GM20431 (cell line): ENCODE data around the gene ECEL1.

ENCODE experiments used
- in situ Hi-C: fragments of 300-500 bp; cut with MseI, MboI; formaldehyde crosslinking; loops from one replicate; pipeline ENCODE4 v1.15.0; 2020; ENCODE audit warnings: low sequenced_read_pairs; ENCODE audit not compliant: unreplicated experiment

Gene ECEL1

DNA sequence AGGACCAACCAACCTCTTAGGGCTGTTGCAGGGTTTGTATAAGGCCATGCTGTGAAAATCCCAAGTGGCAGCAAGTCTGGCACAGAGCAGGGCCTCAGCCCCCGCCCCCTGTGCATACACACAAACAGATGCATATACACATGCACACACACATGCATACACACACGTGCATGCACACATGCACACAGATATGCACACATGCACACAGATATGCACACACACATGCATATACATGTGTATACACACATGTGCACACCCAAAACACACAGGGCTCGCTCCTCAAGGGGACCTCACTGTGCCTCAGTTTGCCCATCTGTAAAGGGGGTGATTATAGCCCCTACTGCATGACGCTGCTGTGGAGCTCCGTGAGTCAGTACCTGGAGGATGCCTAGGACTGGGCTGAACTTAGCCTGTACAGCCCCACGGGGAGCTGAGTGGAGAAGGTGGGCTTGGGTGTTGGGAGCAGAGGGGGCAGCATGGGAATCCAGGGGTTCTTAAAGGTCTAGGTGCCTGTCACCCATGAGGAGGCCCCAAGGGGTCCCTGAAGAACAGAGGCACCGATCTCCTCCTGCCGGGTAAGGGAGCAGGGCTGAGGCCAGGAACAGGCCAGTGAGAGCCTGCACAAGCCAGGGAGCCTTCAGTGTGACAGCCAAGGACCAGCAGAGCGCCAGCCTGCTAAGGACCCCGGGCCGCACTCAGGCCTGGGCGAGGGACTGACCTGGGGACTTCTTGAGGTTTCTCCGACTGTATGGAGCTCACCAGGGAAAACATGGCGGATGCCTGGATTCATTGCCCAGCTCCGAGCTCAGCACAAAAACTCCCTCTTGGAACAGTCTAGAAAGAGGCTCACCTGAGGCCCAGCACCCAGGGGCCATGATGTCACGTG, 55.7 kb downstream of the ECEL1 start:
- in situ Hi-C loops, result no loop called here
